Embryonic facial prominence (tissue), 1 donor: ENCODE data around the gene NAA25.
"Not testable (repeated sequence)": the region's sequence is repeated elsewhere in the genome, so short reads cannot be mapped to it uniquely, and the experiment has no call there.

Source experiments
- DNase-seq: peaks from one replicate; pipeline ENCODE4 v3.0.0-alpha.2; 2016; ENCODE audit errors: extremely low spot score

NAA25 gene

DNA sequence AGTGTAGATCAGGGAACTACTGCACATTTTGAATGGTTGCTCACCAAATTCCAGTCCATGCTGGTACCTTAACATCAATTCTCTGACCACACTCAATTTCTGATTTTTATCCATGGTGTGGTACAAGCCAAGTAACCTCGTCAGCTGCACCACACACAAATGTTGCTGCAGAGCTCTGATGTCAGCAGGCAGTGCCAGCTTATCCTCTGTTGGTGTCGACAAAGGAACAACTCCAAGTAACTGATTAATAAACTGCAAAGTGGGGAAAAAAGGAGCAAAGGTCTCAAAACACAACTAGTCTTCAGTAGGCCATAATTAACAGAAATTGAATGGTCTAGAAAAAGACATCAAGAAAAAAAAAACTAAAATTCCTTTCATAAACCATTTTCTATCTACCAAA lies 47.4 kb downstream of the NAA25 start:
- no peak for DNase-seq

DNA sequence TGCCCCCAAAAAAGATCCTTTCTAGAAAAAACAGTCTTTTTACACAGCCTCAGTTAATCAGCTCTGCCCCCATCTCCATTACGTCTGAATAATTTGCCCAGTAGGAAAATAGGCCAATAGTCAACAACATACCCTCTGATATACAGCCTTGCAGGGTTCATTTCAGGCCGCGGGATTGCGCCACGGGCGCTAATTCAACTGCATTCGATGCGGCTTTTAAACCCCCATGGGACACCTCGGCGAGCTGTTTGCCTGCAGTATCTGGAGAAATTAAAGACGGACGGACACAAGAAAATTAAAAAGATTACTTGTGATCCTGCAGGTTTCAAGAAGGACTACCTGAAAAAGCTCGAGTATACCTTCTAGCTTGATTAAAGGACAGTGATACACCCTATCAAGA lies 59.2 kb downstream of the NAA25 start:
- no peak for DNase-seq

DNA sequence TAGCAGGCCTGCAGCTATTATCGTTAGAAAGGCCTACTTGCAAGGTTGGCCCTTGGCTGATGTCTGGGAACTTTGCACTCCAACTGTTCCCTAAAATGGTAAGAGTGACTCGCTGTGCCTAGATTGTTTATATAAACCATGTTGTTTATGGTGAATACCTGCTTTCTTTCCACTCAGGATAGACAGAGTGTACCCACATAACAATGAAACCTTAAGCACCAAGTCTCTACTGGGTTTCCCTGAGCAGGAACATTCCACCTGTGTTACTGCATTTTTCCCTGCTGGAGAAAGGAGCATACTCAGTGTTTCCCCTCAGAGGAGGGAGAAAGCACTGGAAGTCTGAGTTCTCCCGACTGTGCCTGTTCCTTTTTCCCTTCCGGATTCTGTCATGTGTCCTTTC lies 62.6 kb downstream of the NAA25 start:
- DNase-seq = no peak

DNA sequence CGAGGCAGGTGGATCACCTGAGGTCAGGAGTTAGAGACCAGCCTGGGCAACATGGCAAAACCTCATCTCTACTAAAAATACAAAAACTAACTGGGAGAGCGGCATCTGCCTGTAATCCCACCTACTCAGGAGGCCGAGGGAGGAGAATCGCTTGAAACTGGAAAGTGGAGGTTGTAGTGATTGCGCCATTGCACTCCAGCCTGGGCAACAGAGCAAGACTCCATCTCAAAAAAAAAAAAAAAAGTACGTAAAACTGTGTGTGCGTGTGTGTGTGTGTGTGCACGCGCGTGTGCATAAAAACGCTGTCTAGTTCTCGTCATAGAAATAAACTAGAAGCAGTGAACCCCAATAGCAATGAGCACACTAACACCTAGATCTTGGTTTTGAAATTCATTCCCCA lies 72.0 kb downstream of the NAA25 start:
- DNase-seq = not testable (repeated sequence)

DNA sequence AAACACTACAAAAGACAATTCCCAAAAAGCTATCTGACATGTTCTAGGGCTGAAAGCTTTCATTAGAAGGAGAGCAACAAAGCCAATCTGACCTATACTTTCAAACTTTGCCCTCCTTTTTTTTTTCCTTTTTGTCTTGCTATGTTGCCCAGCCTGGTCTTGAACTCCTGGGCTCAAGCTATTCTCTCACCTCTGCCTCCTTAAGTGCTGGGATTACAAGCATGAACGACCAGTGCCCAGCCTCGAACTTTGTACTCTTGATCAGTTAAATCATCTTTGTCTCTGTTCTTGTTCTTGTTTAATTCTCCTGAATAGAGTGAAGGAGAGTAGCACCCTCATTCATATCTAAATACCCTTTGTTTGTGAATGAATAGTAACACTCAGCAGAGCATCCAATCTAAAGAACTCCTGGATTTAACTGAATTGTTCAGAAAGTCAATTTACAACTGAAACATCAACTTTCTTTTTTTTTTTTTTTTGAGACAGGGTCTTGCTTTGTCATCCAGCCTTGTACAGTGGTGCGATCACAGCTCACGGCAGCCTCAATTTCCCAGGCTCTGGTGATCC lies 73.3 kb downstream of the NAA25 start:
- DNase-seq = no peak

DNA sequence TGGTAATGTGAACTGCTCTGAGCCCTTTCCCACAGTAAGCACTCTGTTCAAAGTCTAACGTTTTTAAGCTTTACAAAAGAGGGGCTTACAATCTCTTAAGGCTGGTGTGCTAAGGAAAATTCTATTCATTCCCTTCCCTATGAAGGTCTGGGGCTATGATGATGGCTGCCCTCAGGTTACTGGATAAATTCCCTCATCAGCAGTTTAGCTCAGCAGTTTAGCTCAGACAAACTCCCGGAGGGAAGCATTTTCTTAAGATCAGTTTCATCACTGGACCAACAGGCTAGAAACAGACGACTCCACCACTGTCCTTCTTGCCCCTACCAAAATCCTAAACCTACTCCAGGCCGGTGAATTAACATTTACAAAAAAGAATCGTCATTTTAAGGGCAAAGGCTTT lies 76.3 kb downstream of the NAA25 start:
- no peak for DNase-seq

DNA sequence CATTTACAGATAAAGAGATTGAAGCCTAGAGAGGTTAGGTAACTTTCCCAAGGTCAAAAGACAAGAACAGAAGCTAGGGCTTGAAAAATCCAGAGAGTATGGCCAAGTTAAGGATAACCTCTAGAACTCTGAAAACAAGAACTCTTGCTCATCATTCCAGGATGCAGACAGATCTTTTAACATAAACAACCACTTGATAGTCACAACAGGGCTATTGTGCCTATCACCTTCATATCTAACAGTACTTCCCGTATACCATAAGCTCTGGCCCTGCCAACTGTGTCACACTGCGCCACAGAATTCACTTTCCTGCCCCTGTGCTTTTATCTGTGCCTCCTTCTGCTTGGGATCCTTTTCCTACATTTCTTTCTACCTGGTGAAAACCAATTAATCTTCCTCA lies 77.1 kb downstream of the NAA25 start:
- no peak for DNase-seq

DNA sequence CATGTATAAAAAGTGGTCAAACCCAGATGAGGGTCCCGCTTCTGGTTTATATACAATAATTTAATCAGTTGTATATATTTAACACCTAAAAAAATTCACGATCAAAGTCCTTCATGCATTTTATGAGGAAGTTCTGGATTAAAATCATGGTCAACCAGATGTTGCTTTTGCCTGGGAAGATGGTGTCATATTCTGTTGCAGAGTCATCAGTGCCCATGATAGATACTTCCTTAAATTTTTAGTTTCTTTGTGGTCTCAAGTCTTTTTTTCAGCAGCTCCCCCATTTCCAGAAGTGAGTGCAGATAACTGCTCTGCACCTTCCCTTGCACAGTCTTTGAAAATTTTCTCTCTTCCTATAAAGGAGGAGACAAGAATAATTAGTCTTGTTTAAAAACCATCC lies 79.3 kb downstream of the NAA25 start:
- DNase-seq = no peak

DNA sequence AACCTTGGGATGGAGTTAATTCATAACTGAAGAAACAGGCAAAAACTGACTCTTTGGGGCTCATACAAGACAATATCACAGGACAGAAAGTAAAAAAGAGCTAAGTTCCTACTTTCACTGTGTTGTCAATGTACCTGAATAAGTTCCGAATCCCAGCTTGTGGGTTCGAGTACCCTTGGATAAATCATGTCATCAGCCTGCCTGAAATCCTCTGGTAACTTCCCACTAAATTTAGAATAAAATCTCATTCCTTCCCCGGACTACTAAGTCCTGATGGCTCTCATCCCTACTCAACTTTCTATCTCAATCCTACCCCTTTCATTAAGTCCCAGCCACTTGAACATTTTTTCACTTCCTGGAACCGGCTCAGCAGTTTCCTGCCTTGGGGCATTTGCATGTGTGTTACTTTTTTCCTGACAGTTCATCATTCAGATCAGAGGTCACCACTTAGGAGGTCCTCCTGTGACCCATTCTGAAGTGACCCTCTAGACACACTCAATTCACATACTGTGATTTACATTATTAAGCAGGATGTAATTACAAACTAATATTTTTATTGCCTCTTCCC lies 82.7 kb downstream of the NAA25 start:
- no peak for DNase-seq

DNA sequence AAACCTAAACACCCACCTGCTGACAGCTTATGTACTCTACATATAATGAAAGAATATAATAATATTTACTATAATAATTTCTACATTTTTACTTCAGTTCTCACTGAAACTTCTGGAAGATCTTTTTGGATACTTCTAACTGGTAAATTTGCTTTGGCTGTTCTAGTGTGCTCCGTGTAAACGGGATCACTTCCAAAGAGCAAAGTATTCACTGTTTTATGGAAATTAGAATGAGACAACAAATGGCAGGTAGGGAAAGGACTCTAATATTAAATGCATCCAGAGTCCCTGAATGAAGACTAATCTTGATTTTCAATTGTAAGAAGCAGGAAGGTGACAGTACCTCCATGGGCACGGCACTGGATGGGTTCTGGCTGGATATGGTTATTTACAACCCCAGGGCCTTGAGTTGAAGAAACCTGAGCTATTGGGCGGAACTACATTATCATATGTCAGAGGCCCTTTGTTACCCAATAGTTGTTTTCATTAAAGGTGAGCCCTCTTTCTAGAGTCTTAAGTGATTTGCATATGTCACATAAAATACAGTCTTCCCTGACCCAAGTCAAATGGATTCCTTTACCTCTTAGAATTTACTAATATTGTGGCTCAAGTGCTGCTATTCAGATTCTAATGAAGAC lies 84.7 kb downstream of the NAA25 start:
- DNase-seq = no peak

DNA sequence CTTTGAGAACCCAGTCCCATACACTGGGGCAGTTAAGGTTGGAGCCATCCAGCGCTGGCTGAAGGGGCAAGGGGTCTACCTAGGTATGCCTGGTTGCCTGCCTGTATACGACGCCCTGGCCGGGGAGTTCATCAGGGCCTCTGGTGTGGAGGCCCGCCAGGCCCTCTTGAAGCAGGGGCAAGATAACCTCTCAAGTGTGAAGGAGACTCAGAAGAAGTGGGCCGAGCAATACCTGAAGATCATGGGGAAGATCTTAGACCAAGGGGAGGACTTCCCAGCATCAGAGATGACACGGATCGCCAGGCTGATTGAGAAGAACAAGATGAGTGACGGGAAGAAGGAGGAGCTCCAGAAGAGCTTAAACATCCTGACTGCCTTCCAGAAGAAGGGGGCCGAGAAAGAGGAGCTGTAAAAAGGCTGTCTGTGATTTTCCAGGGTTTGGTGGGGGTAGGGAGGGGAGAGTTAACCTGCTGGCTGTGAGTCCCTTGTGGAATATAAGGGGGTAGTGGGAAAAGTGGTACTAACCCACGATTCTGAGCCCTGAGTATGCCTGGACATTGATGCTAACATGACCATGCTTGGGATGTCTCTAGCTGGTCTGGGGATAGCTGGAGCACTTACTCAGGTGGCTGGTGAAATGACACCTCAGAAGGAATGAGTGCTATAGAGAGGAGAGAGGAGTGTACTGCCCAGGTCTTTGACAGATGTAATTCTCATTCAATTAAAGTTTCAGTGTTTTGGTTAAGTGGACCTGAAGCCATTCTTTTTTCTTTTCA lies 86.2 kb downstream of the NAA25 start:
- DNase-seq = no peak

DNA sequence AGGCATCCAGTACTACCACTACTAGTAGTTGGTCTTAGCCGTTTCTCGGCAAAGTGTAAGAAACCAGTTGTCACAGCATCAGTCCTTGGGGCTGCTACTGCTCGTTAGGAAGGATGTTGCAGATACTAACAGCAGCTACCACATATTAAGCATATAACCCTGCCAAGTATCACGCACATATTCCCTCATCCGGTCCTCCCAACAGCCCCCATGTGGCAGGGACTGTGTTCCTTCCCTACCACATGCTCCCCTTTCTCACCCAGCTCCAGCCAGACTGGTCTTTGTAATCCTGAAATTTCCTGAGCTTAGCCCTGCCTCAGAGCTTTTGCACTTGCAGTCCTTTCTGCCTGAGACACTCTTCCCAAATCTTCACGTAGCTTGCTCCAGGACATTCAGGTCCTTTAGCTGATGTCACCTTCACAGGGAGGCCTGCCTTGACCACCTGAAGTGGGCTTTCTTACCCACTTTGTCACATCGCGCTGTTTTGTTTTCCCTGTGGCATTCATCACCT lies 87.6 kb downstream of the NAA25 start:
- DNase-seq = no peak

DNA sequence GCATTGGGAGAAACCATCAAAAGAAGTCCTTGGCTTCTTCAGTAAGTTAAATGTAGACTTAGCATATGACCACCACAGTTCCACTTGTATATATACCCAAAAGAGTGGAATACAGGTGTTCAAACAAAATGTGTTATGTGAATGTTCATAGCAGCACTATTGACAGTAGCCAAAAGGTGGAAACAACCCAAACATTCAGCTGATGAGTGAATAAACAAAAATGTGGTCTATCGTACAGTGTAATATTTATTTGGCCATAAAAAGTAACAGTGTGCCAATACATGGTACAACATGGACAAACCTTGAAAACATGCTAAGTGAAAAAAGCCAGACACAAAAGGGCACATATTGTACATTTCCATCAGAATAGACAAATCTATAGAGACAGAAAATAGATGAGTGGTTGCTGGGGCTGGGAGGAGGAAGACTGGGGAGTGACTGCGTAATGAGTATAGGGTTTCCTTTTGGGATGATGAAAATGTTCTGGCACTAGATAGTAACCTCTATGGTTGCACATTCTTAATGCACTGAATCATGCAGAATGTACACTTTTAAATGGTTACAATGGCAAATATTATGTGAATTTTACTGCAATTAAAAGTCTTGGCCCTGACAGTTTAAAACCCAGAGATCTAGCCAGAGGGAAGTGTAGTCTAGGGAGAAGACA lies 89.9 kb downstream of the NAA25 start:
- DNase-seq = no peak

DNA sequence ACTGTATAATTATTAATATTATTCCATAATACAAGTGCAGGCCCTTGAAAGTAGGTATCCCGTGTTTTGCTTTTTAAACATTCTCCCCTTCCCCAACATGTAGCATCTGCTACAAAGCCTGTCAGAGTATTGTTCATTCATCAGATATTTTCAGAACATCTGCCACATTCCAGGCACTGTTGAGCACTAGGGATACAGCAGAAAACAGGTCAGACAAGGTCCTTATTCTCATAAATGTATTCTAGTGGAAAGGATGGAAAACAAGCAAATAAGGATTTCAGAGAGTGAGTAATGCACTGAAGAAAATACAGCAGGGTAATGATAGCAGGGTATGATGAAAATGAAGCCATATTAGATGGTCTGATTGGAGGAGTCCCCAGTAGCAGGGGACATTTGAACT lies 91.5 kb downstream of the NAA25 start:
- no peak for DNase-seq

DNA sequence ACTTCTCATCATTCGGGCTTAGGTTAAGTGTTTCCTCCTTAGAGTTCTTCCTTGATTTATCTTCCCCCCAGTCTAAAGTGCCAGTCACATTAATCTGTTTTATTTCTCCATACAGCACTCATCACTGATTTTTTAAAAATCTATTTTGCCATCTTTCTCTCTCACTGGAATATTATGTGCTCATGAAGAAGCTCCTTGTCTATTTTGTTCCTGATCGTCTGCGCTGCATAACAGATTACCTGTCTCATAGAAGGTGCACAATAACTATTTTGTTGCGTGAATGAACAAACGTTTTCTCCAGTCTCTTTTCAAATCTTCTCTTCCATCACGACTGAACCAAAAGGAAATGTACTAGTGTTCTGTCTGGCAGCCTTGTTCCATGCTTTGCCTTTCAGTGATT lies 92.6 kb downstream of the NAA25 start:
- DNase-seq = no peak

DNA sequence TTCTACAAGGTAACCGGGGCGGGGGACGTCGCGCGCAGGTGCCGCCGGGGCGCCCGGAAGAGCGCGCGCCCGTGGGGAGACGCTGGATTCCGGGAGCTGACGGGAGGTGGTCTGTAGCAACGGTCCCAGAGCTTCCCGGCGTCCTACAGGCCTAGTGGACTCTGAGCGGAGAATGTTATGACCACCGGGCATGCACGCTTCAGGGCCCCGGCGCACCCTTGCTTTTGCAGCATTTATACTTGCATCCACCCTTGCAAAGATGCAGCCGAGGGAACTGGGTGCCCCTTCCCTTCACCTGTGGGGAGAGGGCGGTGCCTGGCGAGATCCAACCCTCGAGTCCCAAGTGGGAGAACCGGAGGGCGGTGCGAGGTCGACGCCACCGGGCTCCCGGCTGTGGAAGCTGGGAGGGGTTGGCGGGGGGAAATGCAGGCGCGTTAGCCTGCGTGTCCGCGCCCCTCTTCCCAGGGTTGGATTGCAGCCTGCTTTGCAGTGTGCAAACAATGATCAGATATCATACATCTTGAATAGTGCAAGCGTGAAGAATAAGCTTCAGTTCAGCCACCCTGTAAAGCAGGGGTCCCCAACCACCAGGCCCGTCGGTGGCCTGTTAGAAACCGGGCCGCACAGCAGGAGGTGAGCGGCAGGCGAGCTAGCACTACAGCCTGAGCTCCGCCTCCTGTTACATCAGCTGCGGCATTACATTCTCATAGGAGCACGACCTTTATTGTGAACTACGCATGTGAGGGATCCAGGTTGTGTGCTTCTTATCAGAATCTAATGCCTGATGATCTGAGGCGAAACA lies 94.8 kb downstream of the NAA25 start:
- no peak for DNase-seq

DNA sequence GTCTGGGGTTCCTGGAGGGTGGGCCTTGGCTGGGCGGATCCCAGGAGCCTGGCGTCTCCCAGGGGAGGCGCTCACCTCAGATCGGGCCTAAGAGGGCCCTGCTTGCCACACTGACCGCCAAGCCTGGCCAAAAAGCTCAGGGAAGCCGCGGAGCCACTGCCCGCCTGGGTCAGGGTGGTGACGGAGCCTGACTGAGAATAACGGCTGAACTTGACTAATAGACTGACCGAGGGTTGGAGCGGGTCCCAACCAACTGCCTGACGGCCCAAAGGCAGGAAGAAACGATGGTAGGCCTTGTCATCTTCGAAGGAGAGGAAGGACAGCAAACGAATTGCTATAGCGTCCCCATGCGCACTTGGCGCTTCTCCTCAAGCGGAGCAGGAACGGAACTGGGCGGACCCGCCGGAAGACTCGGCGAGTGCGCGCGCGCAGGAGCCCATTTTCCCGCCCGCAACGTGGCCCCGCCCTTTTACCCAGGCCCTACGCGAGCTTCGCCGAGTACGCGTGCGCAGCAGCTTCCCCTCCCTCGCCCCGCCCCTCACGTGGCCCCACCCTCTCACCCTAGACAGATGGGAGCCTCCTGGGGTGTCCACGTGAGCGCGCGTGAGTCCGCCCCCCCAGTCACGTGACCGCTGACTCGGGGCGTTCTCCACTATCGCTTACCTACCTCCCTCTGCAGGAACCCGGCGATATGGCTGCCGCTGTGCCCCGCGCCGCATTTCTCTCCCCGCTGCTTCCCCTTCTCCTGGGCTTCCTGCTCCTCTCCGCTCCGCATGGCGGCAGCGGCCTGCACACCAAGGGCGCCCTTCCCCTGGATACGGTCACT lies 95.6 kb downstream of the NAA25 start, which contains the start of the genes ERP29 and TMEM116:
Gene ERP29 (plus strand): TSS at position 652 of the 826 bp plus-strand sequence. CDS start 40 bp downstream, at position 692.
Gene TMEM116 (minus strand): TSS at position 391 of the 826 bp plus-strand sequence. CDS start 7,895 bp downstream, outside the sequence.
- DNase-seq = peak; percentile 95

DNA sequence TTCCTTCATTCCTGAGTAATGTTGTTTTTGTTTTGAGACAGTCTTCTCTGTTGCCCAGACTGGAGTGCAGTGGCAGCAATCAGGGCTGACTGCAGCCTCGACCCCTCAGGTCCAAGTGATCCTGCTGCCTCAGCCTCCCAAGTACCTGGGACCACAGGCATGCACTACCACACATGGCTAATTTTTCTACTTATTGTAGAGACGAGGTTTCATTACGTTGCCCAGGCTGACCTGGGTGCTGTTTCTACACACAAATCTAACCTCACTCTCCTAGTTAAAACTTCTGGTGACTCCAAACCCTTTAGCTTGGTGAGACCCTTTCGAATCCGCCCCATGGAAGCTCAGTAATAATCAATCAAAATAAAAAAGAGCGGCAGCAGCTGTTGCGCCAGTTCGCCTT lies 96.9 kb downstream of the NAA25 start:
- no peak for DNase-seq

DNA sequence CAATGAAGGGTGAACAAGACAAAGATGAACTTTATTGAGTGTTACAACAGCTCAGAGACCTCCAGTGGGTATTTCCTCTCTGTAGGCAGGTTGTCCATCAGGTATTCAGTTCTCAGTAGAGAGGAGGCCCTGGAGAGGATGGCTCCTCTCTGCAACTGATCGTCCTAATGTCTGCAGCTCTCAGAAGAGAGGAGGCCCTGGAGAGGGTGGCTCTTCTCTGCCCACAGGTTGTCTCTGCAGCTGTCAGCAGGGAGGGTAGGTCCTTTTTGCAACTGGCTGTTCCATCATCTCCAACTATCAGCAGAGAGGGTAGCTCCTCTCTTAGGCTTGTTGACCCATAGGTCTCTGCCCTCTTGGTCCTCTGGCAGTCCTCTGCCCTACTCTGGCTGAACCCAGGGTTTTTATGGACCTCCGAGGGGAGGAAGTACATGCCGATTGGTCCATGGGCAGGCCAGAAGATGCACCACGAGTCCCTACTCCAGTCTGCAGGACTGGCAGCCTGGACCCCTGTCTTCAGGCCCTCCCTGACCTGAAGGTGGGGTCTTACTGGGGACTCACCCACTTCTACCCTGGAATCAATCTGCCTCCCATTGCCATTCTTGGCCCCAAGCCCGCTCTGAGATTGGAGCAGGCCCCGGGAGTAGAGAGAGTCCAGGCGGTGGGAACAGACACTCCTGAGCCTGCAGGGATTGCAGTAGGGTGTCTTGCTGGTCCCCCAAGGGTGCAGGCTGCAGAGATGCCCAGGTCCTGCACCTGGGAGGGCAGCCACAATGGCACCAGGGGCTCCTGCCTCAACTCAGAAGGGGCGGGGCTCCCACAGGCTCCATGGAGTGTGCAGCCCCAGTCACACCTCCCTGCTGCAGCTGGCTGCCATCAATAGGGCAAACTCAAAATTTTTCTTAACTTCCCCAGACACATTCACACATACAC lies 97.9 kb downstream of the NAA25 start:
- DNase-seq = no peak
